NAMALWA (cell line): Measurements from ENCODE around the gene SPINK14.

Experiments
- DNase-seq: peaks from one replicate; pipeline ENCODE4 v3.0.0-alpha.2; 2015; ENCODE audit warnings: low spot score

The SPINK14 gene

DNA sequence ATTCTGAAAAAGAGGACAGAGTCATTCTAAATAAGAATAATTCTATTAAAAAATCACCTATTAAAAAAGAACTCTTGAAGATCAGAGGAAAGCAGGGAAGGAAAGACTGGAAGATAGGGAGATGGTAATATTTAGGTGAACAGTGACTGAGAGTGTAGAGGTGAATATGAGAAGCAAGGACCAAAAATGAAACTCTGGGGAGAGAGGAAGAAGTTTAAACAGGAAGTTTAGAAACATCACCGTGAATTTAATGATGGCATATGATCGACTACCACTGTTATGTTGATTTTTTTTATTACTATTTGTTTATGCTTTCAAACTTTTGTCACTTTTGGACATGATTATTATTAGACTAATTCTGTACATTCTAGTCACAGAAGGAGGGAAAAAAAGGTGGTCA, 32.8 kb downstream of the SPINK14 start:
- no peak for DNase-seq

- DNase-seq, result no peak
These were observed 34.3 kb downstream of the SPINK14 start, which contains the start of gene SPINK6 for GRCh38 chr5:148202531-148203203. TSS of gene SPINK6 (plus strand) at chr5:148203042. CDS start at chr5:148203097, 55 bp downstream.

DNA sequence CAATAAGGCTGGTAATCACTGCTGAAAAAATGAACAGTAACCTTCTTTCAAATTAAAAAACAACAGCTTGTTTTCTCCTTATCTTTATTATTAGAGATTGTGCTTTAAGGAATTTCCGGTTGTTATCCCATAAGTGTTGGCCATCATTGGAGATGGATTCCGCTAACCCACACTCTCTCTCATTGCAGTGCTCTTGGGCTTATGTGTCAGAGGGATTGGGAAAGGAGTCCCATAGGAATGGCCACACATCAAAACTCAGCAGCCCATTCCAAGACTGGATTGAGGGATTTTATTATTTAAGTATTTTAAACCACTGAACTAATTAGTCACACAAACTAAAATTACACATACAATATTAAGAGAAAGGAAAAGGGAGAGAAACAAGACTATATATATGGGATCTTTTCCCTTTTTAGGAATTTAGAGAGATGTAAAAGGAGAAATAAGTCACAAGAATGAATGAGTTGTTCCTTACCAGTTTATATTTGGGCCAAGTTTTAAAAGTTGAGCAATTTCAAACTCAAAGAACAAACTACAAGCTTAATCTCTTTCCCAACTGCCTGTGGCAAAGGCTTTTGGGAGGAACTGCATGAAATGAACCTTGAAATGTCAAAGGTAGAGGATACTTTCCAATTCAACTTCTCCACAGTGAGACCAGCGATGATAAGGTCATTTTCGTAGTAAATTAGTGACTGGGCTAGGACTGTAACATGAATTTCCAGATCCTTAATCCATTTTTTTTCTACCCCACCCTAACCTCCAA, 36.9 kb downstream of the SPINK14 start:
- no peak for DNase-seq

DNA sequence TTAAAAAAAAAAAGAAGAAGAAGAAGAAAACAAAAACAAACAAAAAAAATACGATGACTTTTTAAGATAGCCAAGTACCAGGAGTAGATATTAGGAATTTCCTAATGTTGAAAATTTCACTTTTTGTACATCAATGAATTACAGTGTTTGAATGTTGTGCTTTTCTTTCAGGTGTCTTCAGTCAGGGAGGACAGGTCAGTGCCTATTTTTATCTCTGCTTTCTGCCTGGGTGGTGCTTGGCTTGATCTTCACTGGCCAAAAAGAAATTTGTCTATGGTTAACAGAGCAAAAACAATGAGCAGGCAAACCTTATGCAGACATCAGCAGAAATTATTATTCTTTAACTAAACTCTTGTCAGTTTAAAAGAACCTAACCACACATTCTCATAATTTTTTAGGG, 37.5 kb downstream of the SPINK14 start:
- no peak for DNase-seq

DNA sequence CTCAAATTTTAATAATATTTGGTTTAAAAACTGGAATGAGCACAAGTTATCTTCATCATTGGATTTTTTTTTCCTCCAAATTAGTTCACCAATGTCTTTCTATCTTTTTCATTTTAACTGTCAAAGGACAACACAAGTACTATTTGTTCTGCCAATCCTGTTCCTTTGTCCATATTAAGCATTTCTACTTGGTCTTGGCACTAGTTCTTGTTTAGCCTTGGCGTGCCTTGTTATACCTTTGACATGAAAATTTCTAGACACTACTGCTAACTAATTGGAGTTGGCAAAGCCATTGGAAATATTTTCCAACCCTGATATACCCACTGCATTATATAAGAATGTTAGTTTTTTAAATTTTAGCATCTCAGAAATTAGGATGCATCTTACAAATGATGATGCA, 38.3 kb downstream of the SPINK14 start:
- DNase-seq, result no peak

DNA sequence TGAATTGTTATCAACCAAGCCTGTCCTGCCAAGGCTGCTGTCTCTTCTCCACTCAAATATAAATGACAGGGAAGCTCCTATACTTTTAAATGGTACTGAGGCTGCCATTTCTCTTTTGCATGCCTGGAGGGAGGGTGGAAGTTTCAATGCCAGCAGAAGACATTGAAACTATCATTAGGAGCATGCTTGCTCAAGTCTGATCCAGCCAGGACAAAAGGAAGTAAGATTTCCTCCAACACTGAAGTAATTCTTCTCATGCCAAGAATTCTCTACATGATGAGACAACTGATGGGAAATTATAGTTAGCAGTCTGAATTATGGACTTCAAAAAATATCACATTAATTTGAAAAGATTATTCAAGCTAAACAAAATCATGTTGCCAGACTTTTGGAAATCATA, 39.9 kb downstream of the SPINK14 start:
- DNase-seq, result no peak

GRCh38 chr5:148209151-148209770, 40.9 kb downstream of the SPINK14 start:
- no peak for DNase-seq

GRCh38 chr5:148214665-148215185, 46.4 kb downstream of the SPINK14 start:
- DNase-seq, result no peak

DNA sequence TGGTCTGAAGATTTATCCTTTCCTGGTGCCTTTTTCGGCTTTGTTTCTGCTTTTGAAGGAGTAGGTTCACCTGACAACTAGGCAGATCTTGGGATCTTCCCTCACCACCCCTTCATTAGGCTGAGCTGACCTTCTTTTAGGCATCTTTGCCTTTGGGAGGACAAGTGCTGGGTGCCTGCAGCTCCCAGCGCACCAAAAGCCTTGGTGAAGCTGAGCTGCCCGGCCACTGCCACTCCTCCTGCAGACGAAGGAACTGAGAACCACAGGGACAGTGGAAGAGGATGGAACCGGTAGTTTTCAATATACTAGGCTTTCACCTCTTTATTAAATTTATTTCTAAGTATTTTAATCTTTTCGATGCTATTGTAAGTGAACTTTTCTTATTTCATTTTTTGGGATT, 53.2 kb downstream of the SPINK14 start:
- no peak for DNase-seq

GRCh38 chr5:148224117-148224742, 55.9 kb downstream of the SPINK14 start:
- DNase-seq, result no peak
